IPS DF 6.9 (cell line): ENCODE data around the gene RFC4.
"Not testable (repeated sequence)": the region's sequence is repeated elsewhere in the genome, so short reads cannot be mapped to it uniquely, and the experiment has no call there.

Experiments
- DNase-seq: peaks from one replicate; pipeline ENCODE4 v3.0.0-alpha.2; 2013; ENCODE audit warnings: low read depth, low spot score
- H3K27ac ChIP-seq: one replicate; pipeline ENCODE4 v1.5.1; 2013; ENCODE audit warnings: low read length, control low read depth
- H3K27me3 ChIP-seq: 2 replicates; pipeline ENCODE4 v1.6.1; 2013; ENCODE audit warnings: mild to moderate bottlenecking, low read length; ENCODE audit not compliant: control insufficient read depth, insufficient read depth
- H3K36me3 ChIP-seq: 2 replicates; pipeline ENCODE4 v1.6.1; 2013; ENCODE audit warnings: low read length; ENCODE audit not compliant: control insufficient read depth, insufficient read depth
- H3K4me1 ChIP-seq: 2 replicates; pipeline ENCODE4 v1.6.1; 2013; ENCODE audit warnings: low read length; ENCODE audit not compliant: control insufficient read depth, insufficient read depth
- H3K4me3 ChIP-seq: 2 replicates; pipeline ENCODE4 v1.5.1; 2013; ENCODE audit warnings: mild to moderate bottlenecking, low read length
- H3K9me3 ChIP-seq: 2 replicates; pipeline ENCODE4 v1.6.1; 2013; ENCODE audit warnings: low read length, inconsistent platforms; ENCODE audit not compliant: control insufficient read depth, insufficient read depth
- WGBS: extraction: QIAGEN DNeasy Blood & Tissue Kit; methylation state at CpG from one replicate; pipeline ENCODE4 v1.1.7; 2013; ENCODE audit warnings: mixed read lengths, missing lambda C conversion rate; ENCODE audit not compliant: insufficient read length, insufficient coverage; 5-methylcytosine and 5-hydroxymethylcytosine counted together

The RFC4 gene

GRCh38 chr3:186806089-186807055 lies at the start of gene RFC4:
Gene RFC4, minus strand, starts transcription at chr3:186806482. Its CDS starts 1,769 bp downstream, at chr3:186804713.
- H3K9me3 ChIP-seq = no peaks in the 10 kb centered on the region
- no peaks in the 10 kb centered on the region; the same call in 1 of the 2 replicates for H3K36me3 ChIP-seq
- DNase-seq = no peak
- H3K4me3 ChIP-seq = peak within 1 kb of the TSS; percentile 90
- H3K4me1 ChIP-seq = no peaks in the 10 kb centered on the region
- no CpG with 5 or more reads among the region's 70 CpGs for WGBS
- no peak within 1 kb of the TSS for H3K27ac ChIP-seq
- H3K27me3 ChIP-seq = no peaks in the 10 kb centered on the region

GRCh38 chr3:186854954-186855353 lies 48.7 kb upstream of the RFC4 start:
- H3K9me3 ChIP-seq = no peaks in the 10 kb centered on the region
- H3K4me3 ChIP-seq = no peak overlapping the region
- no peaks in the 10 kb centered on the region for H3K4me1 ChIP-seq
- WGBS = no CpG with 5 or more reads among the region's 1 CpG
- H3K36me3 ChIP-seq = no peaks in the 10 kb centered on the region; the same call in 1 of the 2 replicates
- H3K27me3 ChIP-seq = no peaks in the 10 kb centered on the region
- H3K27ac ChIP-seq = no peak overlapping the region
- no peak for DNase-seq

GRCh38 chr3:186854146-186854545 lies 47.9 kb upstream of the RFC4 start:
- Histone ChIP-seq H3K36me3 (no peaks in the 10 kb centered on the region; the same call in 1 of the 2 replicates), H3K27me3 (no peaks in the 10 kb centered on the region), H3K27ac (no peak overlapping the region), H3K4me3 (no peak overlapping the region), H3K4me1 (no peaks in the 10 kb centered on the region), H3K9me3 (no peaks in the 10 kb centered on the region)
- no CpG with 5 or more reads among the region's 8 CpGs for WGBS
- no peak for DNase-seq

GRCh38 chr3:186852994-186853393 lies 46.7 kb upstream of the RFC4 start:
- Histone ChIP-seq H3K9me3 (no peaks in the 10 kb centered on the region), H3K4me1 (no peaks in the 10 kb centered on the region), H3K36me3 (no peaks in the 10 kb centered on the region; the same call in 1 of the 2 replicates), H3K27me3 (no peaks in the 10 kb centered on the region), H3K4me3 (no peak overlapping the region), H3K27ac (no peak overlapping the region)
- no peak for DNase-seq
- no CpG with 5 or more reads among the region's 6 CpGs for WGBS

GRCh38 chr3:186851835-186852234 lies 45.6 kb upstream of the RFC4 start:
- WGBS = no CpG with 5 or more reads among the region's 3 CpGs
- H3K27ac ChIP-seq, H3K27me3 ChIP-seq, DNase-seq, H3K9me3 ChIP-seq, H3K4me3 ChIP-seq, H3K4me1 ChIP-seq, H3K36me3 ChIP-seq: not testable (repeated sequence)

- Histone ChIP-seq H3K9me3 (no peaks in the 10 kb centered on the region), H3K4me1 (no peaks in the 10 kb centered on the region), H3K27ac (no peak overlapping the region), H3K27me3 (no peaks in the 10 kb centered on the region), H3K36me3 (no peaks in the 10 kb centered on the region; the same call in 1 of the 2 replicates), H3K4me3 (no peak overlapping the region)
- DNase-seq = no peak
- WGBS = no CpG with 5 or more reads among the region's 1 CpG
Observed at GRCh38 chr3:186849374-186849975, 43.2 kb upstream of the RFC4 start.

- no peak overlapping the region for H3K27ac ChIP-seq
- H3K4me1 ChIP-seq = no peaks in the 10 kb centered on the region
- H3K4me3 ChIP-seq = no peak overlapping the region
- no peak for DNase-seq
- no CpG with 5 or more reads among the region's 2 CpGs for WGBS
- H3K9me3 ChIP-seq = no peaks in the 10 kb centered on the region
- H3K27me3 ChIP-seq = no peaks in the 10 kb centered on the region
- H3K36me3 ChIP-seq = no peaks in the 10 kb centered on the region
Observed at GRCh38 chr3:186847437-186847836, 41.2 kb upstream of the RFC4 start.

- no peak for DNase-seq
- Histone ChIP-seq H3K4me1 (no peaks in the 10 kb centered on the region), H3K36me3 (no peaks in the 10 kb centered on the region), H3K4me3 (no peak overlapping the region), H3K27me3 (no peaks in the 10 kb centered on the region), H3K9me3 (no peaks in the 10 kb centered on the region), H3K27ac (no peak overlapping the region)
- WGBS = no CpG with 5 or more reads among the region's 10 CpGs
Observed at GRCh38 chr3:186845756-186846155, 39.5 kb upstream of the RFC4 start.

GRCh38 chr3:186844908-186845307 lies 38.6 kb upstream of the RFC4 start:
- Histone ChIP-seq H3K4me1 (no peaks in the 10 kb centered on the region), H3K36me3 (no peaks in the 10 kb centered on the region), H3K4me3 (no peak overlapping the region), H3K27me3 (no peaks in the 10 kb centered on the region), H3K27ac (no peak overlapping the region), H3K9me3 (no peaks in the 10 kb centered on the region)
- DNase-seq = no peak
- 100% methylated on average over 4 of the region's 11 CpGs for WGBS

- no peaks in the 10 kb centered on the region for H3K27me3 ChIP-seq
- WGBS = no CpG with 5 or more reads among the region's 3 CpGs
- no peak for DNase-seq
- H3K4me3 ChIP-seq = no peak overlapping the region
- H3K4me1 ChIP-seq = no peaks in the 10 kb centered on the region
- H3K9me3 ChIP-seq = no peaks in the 10 kb centered on the region
- H3K27ac ChIP-seq = no peak overlapping the region
- no peaks in the 10 kb centered on the region for H3K36me3 ChIP-seq
Observed at GRCh38 chr3:186843039-186843432, 36.8 kb upstream of the RFC4 start.
